ENCODE measurements around the gene SAMD14. TPM values are rescaled to one million over a fixed set of nuclear protein-coding genes. Genes with fewer than 3 reads are reported as not detected.

Gene SAMD14
- total RNA-seq, 1 donor from 2014 or later, result 2.3 TPM

GRCh38 chr17:50097455-50097854 lies 32.5 kb downstream of the SAMD14 start:
- DNase-seq (ENCODE audit: low read depth), result no peak

- no peak for DNase-seq (ENCODE audit: low read depth)
Observed at GRCh38 chr17:50096758-50097157, 33.2 kb downstream of the SAMD14 start.

GRCh38 chr17:50096092-50096491 lies 33.9 kb downstream of the SAMD14 start:
- no peak for DNase-seq (ENCODE audit: low read depth)

- DNase-seq (ENCODE audit: low read depth), result no peak
Observed at GRCh38 chr17:50095626-50096037, 34.3 kb downstream of the SAMD14 start.

GRCh38 chr17:50094753-50095619 lies 35.0 kb downstream of the SAMD14 start, which contains the start of gene PDK2:
TSS of gene PDK2 (plus strand) at chr17:50095351. CDS start at chr17:50095436, 85 bp downstream.
- DNase-seq (ENCODE audit: low read depth), result peak; percentile 80

GRCh38 chr17:50094243-50094752 lies 35.7 kb downstream of the SAMD14 start:
- peak; percentile 73 for DNase-seq (ENCODE audit: low read depth)

- no peak for DNase-seq (ENCODE audit: low read depth)
Observed at GRCh38 chr17:50093807-50094206, 36.2 kb downstream of the SAMD14 start.

GRCh38 chr17:50093246-50093645 lies 36.7 kb downstream of the SAMD14 start:
- DNase-seq (ENCODE audit: low read depth), result peak; percentile 42

GRCh38 chr17:50091918-50092285 lies 38.1 kb downstream of the SAMD14 start:
- DNase-seq (ENCODE audit: low read depth), result no peak

- no peak for DNase-seq (ENCODE audit: low read depth)
Observed at GRCh38 chr17:50090971-50091917, 38.7 kb downstream of the SAMD14 start.

GRCh38 chr17:50090071-50090470 lies 39.9 kb downstream of the SAMD14 start:
- no peak for DNase-seq (ENCODE audit: low read depth)

- DNase-seq (ENCODE audit: low read depth), result no peak
Observed at GRCh38 chr17:50088952-50089825, 40.8 kb downstream of the SAMD14 start.

GRCh38 chr17:50087912-50088405 lies 42.0 kb downstream of the SAMD14 start:
- no peak for DNase-seq (ENCODE audit: low read depth)

- DNase-seq (ENCODE audit: low read depth), result peak; percentile 40
Observed at GRCh38 chr17:50087246-50087911, 42.6 kb downstream of the SAMD14 start.

GRCh38 chr17:50081757-50082156 lies 48.2 kb downstream of the SAMD14 start:
- no peak for DNase-seq (ENCODE audit: low read depth)

- no peak for DNase-seq (ENCODE audit: low read depth)
Observed at GRCh38 chr17:50080827-50081226, 49.1 kb downstream of the SAMD14 start.

GRCh38 chr17:50080096-50080480 lies 49.9 kb downstream of the SAMD14 start:
- no peak for DNase-seq (ENCODE audit: low read depth)

- DNase-seq (ENCODE audit: low read depth), result no peak
Observed at GRCh38 chr17:50079334-50080095, 50.4 kb downstream of the SAMD14 start.

GRCh38 chr17:50078430-50078829 lies 51.5 kb downstream of the SAMD14 start:
- no peak for DNase-seq (ENCODE audit: low read depth)

All from renal cortical epithelial cell (primary cell).